ENCODE data around the gene CATSPERB. TPM values are rescaled to one million over a fixed set of nuclear protein-coding genes. Genes with fewer than 3 reads are reported as not detected.

The CATSPERB gene
- total RNA-seq, 4 donors from 2014 or later, result 1.2 to 5.1 (median 3.8) TPM; not detected in 1

DNA sequence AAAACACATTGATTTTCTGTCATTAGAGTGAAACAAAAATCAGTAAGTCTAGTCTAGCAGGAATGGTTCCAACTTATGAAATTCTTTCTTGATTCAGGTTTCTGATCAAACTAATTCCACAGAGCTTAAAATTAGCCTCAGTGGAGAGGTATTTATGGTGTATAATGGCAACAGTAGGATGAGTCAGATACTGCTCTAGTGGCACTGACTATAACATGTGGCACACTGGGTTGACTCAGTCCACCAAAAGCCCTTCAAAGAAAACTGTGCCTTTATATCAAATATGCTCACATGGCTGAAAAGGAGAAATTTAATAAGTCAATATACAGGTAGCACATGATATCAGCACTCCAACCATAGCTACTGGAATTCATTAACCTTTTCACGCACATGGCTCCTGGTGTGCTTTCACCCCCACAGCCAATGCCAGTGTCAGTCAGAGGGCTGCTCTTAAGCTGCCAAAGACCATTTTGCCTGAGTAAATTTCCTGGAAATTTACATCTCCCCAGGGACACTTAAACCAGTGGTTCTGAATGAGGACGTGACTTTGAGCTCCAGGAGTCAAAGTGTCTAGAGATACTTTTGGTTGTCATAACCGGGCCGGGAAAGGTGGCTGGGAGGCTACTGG lies 21.7 kb upstream of the CATSPERB start:
- Histone ChIP-seq H3K4me1 (peaks cover 0 to 45% (median 17%) of the 10 kb centered on the region in 4 donors), H3K27ac (peak overlapping the region in 3 of 4 donors; percentile 79 to 82 (median 81)), H3K36me3 (no peaks in the 10 kb centered on the region), H3K9me3 (no peaks in the 10 kb centered on the region), H3K27me3 (no peaks in the 10 kb centered on the region), H3K4me3 (no peak overlapping the region)
- intact Hi-C loops (cut with DNase I; ENCODE audit: low total_unique reads) (no loop called here), in situ Hi-C loops (cut with MboI; ENCODE audit: low pct_ligation_motif_present in 1 of 4, low pct_unique_long_range_greater_than_20kb in 1 of 4, low sequenced_read_pairs in 3 of 4) (no loop called here)
- TF ChIP-seq POLR2AphosphoS5 (IDR thresholded peaks at IDR 0.05) (no peak), POLR2A (IDR thresholded peaks at IDR 0.05) (no peak), EP300 (IDR thresholded peaks at IDR 0.05; ENCODE audit: low read depth) (no peak)
- TF ChIP-seq, protein P1, sequence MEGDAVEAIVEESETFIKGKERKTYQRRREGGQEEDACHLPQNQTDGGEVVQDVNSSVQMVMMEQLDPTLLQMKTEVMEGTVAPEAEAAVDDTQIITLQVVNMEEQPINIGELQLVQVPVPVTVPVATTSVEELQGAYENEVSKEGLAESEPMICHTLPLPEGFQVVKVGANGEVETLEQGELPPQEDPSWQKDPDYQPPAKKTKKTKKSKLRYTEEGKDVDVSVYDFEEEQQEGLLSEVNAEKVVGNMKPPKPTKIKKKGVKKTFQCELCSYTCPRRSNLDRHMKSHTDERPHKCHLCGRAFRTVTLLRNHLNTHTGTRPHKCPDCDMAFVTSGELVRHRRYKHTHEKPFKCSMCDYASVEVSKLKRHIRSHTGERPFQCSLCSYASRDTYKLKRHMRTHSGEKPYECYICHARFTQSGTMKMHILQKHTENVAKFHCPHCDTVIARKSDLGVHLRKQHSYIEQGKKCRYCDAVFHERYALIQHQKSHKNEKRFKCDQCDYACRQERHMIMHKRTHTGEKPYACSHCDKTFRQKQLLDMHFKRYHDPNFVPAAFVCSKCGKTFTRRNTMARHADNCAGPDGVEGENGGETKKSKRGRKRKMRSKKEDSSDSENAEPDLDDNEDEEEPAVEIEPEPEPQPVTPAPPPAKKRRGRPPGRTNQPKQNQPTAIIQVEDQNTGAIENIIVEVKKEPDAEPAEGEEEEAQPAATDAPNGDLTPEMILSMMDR (IDR thresholded peaks at IDR 0.05), result no peak
- no peak for DNase-seq
- WGBS, 2 donors (ENCODE audit: low coverage in 1 of 2), result 78 to 93% methylated on average over 4 of the region's 4 CpGs

DNA sequence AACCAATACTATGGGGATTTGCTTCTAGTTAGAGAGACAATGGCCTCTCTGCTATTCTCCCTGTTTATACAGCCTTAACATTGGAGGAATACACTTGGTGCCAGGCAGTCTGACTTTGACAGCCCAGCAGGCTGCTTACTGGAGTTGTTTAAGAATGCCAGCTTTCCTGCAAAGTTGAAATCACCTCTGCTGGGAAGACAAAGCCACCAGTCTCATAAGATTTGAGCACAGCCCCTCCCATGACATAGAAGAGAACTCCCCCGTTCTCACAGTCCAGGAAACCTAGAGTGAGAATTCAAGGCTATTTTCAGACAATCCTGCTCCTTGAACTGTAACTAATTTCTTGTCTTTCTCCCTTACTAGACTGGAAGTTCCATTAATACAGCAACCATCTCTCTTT lies 21.1 kb upstream of the CATSPERB start:
- 54 to 71% methylated on average over 1 of the region's 1 CpG for WGBS, 2 donors (ENCODE audit: low coverage in 1 of 2)
- peaks cover 4% of the 10 kb centered on the region for H3K27me3 ChIP-seq
- intact Hi-C loops (cut with DNase I; ENCODE audit: low total_unique reads), result no loop called here
- TF ChIP-seq, protein P1 (IDR thresholded peaks at IDR 0.05), result no peak
- TF ChIP-seq POLR2AphosphoS5 (IDR thresholded peaks at IDR 0.05), result no peak
- no peak for TF ChIP-seq POLR2A (IDR thresholded peaks at IDR 0.05)
- no peak for TF ChIP-seq EP300 (IDR thresholded peaks at IDR 0.05; ENCODE audit: low read depth)
- DNase-seq, result no peak
- H3K4me1 ChIP-seq, result peaks cover 0 to 45% (median 17%) of the 10 kb centered on the region in 4 donors
- in situ Hi-C loops (cut with MboI; ENCODE audit: low pct_ligation_motif_present in 1 of 4, low pct_unique_long_range_greater_than_20kb in 1 of 4, low sequenced_read_pairs in 3 of 4), result no loop called here
- no peak overlapping the region for H3K4me3 ChIP-seq
- H3K36me3 ChIP-seq, result no peaks in the 10 kb centered on the region
- peak overlapping the region in 2 of 4 donors; percentile 7 to 79 for H3K27ac ChIP-seq
- no peaks in the 10 kb centered on the region for H3K9me3 ChIP-seq

GRCh38 chr14:91751719-91752118 lies 19.8 kb upstream of the CATSPERB start:
- 50 to 65% methylated on average over 1 to 2 of the region's 2 CpGs for WGBS, 2 donors (ENCODE audit: low coverage in 1 of 2)
- in situ Hi-C loops (cut with MboI; ENCODE audit: low pct_ligation_motif_present in 1 of 4, low pct_unique_long_range_greater_than_20kb in 1 of 4, low sequenced_read_pairs in 3 of 4), result no loop called here
- intact Hi-C loops (cut with DNase I; ENCODE audit: low total_unique reads), result no loop called here
- H3K27me3 ChIP-seq, result peaks cover 4% of the 10 kb centered on the region
- H3K9me3 ChIP-seq, result no peaks in the 10 kb centered on the region
- peak overlapping the region in 2 of 4 donors; percentile 41 to 62 for H3K27ac ChIP-seq
- TF ChIP-seq, protein P1 (IDR thresholded peaks at IDR 0.05), result no peak
- TF ChIP-seq POLR2A (IDR thresholded peaks at IDR 0.05), result no peak
- TF ChIP-seq POLR2AphosphoS5 (IDR thresholded peaks at IDR 0.05), result no peak
- TF ChIP-seq EP300 (IDR thresholded peaks at IDR 0.05; ENCODE audit: low read depth), result no peak
- no peak overlapping the region for H3K4me3 ChIP-seq
- peaks cover 0 to 45% (median 17%) of the 10 kb centered on the region in 4 donors for H3K4me1 ChIP-seq
- DNase-seq, result no peak
- no peaks in the 10 kb centered on the region for H3K36me3 ChIP-seq

DNA sequence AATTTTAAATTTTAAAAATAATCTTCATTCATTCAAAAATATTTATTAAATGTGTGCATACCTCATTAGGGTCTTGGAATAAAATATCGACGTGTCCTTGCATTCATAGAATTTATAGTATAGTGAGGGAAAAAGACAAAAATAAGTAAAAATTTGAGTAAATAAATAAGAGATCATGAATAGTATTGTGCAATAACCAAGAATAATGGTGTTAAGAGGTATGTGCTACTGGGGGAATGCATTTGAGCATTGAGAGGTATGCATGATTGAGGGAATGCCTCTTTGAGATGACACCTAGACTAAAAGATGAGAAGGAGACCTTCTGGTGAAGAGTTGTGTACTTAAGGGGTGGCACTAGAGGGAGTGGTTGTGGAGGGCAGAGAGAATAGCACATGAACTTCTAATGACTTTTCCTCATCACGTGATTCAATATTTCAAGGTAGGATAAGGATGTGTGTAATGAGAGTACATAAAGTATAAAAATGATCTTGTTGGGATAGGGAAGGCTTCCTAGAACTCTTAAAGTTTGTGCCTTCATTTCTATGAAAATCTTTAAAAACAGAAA lies 18.8 kb upstream of the CATSPERB start:
- in situ Hi-C loops (cut with MboI; ENCODE audit: low pct_ligation_motif_present in 1 of 4, low pct_unique_long_range_greater_than_20kb in 1 of 4, low sequenced_read_pairs in 3 of 4), result no loop called here
- H3K9me3 ChIP-seq, result no peaks in the 10 kb centered on the region
- TF ChIP-seq POLR2AphosphoS5 (IDR thresholded peaks at IDR 0.05) (peak in 2 of 3 donors; percentile 18 to 24), POLR2A (IDR thresholded peaks at IDR 0.05) (no peak), EP300 (IDR thresholded peaks at IDR 0.05; ENCODE audit: low read depth) (no peak)
- TF ChIP-seq, protein P1 (IDR thresholded peaks at IDR 0.05), result no peak
- H3K36me3 ChIP-seq, result no peaks in the 10 kb centered on the region
- peaks cover 4% of the 10 kb centered on the region for H3K27me3 ChIP-seq
- intact Hi-C loops (cut with DNase I; ENCODE audit: low total_unique reads), result no loop called here
- WGBS, 2 donors (ENCODE audit: low coverage in 1 of 2), result 77 to 87% methylated on average over 3 of the region's 3 CpGs
- no peak overlapping the region for H3K4me3 ChIP-seq
- peaks cover 0 to 41% (median 10%) of the 10 kb centered on the region in 4 donors for H3K4me1 ChIP-seq
- H3K27ac ChIP-seq, result peak overlapping the region in 3 of 4 donors; percentile 41 to 62 (median 48)
- DNase-seq, result no peak

Measured in transverse colon (tissue), 4 donors.